HL-60/S4 (cell line): ENCODE data around the gene CAMK1D.
"Not testable (repeated sequence)": the region's sequence is repeated elsewhere in the genome, so short reads cannot be mapped to it uniquely, and the experiment has no call there.

Experiments used
- in situ Hi-C: fragments of 300-500 bp; cut with MboI; formaldehyde crosslinking; loops from 2 replicates; pipeline ENCODE4 v1.14.3; 2022; ENCODE audit warnings: low sequenced_read_pairs

Gene CAMK1D

GRCh38 chr10:12806228-12807095 lies 457.1 kb downstream of the CAMK1D start:
- in situ Hi-C loops = no loop called here

- in situ Hi-C loops = no loop called here
Observed at GRCh38 chr10:12807096-12807755, 457.9 kb downstream of the CAMK1D start.

GRCh38 chr10:12808014-12808613 lies 458.8 kb downstream of the CAMK1D start:
- in situ Hi-C loops = no loop called here

- in situ Hi-C loops = not testable (repeated sequence)
Observed at GRCh38 chr10:12810046-12810445, 460.7 kb downstream of the CAMK1D start.

GRCh38 chr10:12811826-12812225 lies 462.5 kb downstream of the CAMK1D start:
- in situ Hi-C loops = no loop called here

- in situ Hi-C loops = no loop called here
Observed at GRCh38 chr10:12812571-12812970, 463.2 kb downstream of the CAMK1D start.

- in situ Hi-C loops = no loop called here
Observed at GRCh38 chr10:12814166-12814565, 464.8 kb downstream of the CAMK1D start.

GRCh38 chr10:12819071-12819470 lies 469.7 kb downstream of the CAMK1D start:
- in situ Hi-C loops = no loop called here

- in situ Hi-C loops = no loop called here
Observed at GRCh38 chr10:12819656-12820055, 470.3 kb downstream of the CAMK1D start.

- in situ Hi-C loops = no loop called here
Observed at GRCh38 chr10:12822126-12822892, 473.0 kb downstream of the CAMK1D start.

- in situ Hi-C loops = no loop called here
Observed at GRCh38 chr10:12822893-12823170, 473.5 kb downstream of the CAMK1D start.

GRCh38 chr10:12823328-12823727 lies 474.0 kb downstream of the CAMK1D start:
- in situ Hi-C loops = no loop called here

GRCh38 chr10:12825260-12825849 lies 476.0 kb downstream of the CAMK1D start:
- in situ Hi-C loops = no loop called here

- in situ Hi-C loops = no loop called here
Observed at GRCh38 chr10:12826800-12827372, 477.5 kb downstream of the CAMK1D start.

GRCh38 chr10:12828736-12829135 lies 479.4 kb downstream of the CAMK1D start:
- in situ Hi-C loops = no loop called here

GRCh38 chr10:12829831-12830390 lies 480.6 kb downstream of the CAMK1D start:
- in situ Hi-C loops = no loop called here

- in situ Hi-C loops = no loop called here
Observed at GRCh38 chr10:12832096-12832495, 482.7 kb downstream of the CAMK1D start.

- in situ Hi-C loops = no loop called here
Observed at GRCh38 chr10:12833451-12833850, 484.1 kb downstream of the CAMK1D start.

- in situ Hi-C loops = no loop called here
Observed at GRCh38 chr10:12834116-12834665, 484.8 kb downstream of the CAMK1D start.

GRCh38 chr10:12834721-12835120 lies 485.4 kb downstream of the CAMK1D start:
- in situ Hi-C loops = no loop called here
